ENCODE results near the gene DYNLT2.
"Not testable (repeated sequence)": the region's sequence is repeated elsewhere in the genome, so short reads cannot be mapped to it uniquely, and the experiment has no call there.

The DYNLT2 gene

DNA sequence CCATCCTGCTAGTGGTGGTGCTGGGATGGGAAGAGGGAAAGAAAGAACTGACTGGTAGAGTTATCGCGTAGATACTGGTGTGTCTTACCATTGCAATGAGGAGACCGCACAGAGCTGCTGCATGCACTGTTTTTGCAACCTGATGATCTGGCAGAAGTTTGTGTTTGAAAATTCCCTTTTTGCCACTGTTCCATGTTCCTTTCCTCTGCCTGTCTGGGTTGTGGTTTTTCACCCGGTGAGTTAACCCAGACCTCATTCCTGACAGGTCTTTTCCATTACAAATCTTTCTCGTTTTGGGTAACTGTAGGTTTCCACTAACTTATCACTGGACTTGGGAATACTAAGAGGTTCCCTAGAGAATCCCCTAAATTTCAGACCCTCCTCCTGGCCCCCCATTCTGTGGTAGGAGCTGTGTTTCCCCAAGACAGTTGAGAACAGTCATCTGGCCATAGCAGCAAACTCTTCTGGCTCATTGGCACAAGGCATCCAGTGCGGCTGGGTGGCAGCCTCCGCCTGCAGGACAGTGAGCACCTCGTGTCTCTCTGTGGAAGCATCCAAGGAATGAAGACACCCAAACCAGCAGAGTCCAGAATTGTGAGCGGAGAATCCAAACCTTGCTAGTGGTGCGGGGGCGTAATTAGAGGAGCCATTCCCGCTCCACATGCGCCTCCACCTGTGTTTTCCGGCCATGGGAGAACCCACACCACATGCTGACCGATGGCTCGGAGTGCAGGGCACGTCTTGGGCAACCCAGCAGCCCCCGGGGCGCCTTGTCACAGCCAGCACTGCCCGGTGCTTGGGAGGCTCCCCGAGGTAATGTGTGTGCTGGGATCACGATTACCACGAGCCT is 32.8 kb upstream of the DYNLT2 start:
- DNase-seq (ENCODE audit: low read depth, low spot score), result no peak

DNA sequence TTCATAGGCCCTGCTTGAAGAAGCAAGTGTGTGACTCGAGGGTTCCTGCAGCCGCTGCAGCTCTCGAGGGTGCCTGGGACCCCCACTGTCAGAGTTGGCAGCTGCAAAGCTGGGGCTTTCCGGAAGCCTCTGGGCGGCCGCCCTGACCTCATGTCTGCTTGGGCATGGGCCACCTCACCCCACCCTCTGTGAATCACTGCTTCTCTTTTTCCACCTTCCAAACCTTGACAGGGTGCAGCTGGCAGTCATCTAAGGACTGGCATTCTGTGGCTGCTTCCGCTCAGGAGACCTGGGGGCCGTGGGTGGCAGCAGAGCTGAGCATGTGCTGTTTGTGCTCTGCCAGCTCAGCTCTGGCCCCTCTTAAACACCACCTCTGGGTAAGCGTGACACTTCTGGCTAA is 32.0 kb upstream of the DYNLT2 start:
- DNase-seq (ENCODE audit: low read depth, low spot score), result no peak

DNA sequence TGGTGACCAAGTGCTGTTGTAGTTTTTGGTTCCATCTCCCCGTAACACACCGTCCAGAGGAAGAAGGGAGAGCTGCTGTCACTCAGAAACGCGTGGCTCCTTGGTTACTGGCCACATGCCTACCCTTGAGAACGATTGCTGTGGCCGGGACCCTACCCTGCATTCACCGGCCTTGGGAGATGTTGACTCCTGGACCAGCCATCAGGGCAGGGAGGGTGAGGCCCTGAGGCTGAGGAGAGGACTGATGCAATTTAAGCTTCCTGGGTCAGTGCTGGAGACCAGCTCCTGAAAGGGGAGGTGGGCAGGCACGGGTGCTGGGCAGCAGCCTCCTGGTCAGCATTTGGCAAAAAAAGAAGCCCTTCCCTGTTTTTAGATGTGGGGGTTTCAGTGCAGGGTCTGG is 31.6 kb upstream of the DYNLT2 start:
- no peak for DNase-seq (ENCODE audit: low read depth, low spot score)

DNA sequence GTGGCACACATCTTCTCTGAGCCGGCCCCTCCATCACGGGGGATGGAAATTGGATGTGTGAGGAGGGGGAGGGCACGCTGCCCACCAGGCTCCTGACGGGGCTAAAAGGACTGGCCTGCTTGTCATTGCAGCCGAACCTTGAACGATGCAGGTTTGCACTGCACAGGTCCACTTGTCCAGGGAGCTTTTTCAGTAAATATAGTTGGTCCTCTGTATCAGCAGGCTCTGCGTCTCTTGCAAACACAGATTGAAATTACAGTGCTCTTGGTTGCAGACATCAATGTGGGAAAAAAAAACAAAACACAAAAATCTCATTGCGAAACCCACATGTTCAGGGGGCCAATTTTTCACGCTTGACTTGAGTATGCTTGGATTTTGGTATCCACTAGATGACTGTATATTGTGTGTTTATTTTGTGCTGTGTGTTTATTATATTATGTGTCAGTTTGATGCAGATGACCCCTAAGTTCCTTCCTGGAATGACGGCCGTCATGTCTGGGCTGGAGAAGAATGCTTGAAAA is 29.3 kb upstream of the DYNLT2 start:
- DNase-seq (ENCODE audit: low read depth, low spot score), result no peak

DNA sequence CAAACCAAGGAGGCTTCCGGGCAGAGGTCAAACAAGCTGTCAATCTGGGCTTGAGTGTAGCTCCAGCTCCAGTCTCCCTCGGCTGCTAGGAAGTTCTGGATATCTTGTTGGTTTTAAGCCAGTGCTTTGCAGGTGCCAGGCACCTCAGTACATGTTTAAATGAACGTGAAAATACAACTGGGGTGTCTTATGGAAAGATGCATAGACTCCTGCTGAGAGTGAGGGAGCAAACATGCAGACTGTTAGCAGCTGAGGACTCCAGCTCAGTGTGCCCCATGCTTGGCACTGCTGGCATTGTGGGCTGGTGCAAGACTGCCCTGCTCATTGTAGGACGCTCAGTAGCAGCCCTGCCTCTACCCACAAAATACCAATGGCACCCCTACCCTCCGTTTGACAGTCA is 28.5 kb upstream of the DYNLT2 start:
- no peak for DNase-seq (ENCODE audit: low read depth, low spot score)

DNA sequence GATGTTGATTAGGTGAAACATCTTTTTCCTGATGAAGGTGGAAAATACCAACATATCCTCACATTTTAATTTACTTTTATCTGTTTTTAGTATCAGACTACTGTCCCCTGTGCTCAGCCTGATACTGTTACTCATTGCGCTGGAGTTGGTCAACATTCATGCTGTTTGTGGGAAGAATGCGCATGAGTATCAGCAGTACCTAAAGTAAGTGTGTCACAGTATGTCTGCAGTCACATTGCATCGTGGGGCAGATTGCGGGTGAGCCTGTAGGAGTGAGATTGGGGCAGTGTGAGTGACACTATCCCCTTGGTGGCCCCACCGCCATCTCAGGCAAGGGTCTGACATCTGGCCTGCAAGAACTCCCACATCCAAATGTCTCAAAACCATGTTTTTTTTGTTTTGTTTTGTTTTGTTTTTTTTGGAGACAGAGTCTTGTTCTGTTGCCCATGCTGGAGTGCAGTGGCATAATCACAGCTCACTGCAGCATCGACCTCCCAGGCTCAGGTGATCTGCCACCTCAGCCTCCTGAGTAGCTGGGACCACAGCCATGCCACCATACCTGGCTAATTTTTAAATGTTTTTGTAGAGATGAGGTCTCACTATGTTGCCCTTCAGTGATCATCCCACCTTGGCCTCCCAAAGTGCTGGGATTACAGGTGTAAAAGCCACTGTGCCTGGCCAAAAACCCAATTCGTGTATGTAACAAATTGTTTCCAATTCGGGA is 27.9 kb upstream of the DYNLT2 start:
- DNase-seq (ENCODE audit: low read depth, low spot score), result no peak

DNA sequence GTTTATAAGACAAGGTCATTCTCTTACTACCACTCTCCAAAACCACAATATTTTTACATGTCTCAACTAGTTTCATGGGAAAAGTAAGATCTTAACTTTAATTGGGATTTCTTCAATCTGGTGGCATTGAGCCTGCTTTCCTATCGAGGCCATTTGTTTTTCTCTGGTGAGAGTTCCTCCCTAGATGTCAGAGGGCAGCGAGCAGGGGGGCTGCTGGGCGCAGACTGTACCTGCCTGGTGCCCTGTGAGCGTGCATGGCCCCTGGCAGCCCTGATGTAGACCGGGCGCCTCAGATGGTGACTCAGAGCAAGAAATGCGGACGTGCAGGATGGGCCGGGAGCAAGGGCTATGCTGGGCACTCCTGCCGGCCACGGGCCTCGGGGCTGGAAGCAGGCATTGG is 27.3 kb upstream of the DYNLT2 start:
- DNase-seq (ENCODE audit: low read depth, low spot score), result no peak

DNA sequence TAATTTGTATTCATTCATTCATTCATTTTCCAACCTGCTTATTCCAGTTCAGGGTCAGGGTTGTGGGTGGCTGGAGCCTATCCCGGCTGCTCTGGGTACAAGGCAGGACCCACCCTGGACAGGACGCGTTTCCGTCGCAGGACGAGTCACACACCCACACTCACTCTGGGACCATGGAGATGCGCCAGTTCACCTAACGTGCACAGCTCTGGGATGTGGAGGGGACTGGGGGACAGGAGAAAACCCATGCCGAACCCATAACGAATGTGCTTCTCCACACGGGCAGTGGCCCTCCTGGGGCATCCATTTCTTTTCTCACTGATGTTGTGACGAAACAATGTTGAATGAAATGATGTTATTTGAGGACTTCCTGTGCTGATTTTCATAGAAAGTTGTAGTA is 26.5 kb upstream of the DYNLT2 start:
- DNase-seq (ENCODE audit: low read depth, low spot score), result no peak

DNA sequence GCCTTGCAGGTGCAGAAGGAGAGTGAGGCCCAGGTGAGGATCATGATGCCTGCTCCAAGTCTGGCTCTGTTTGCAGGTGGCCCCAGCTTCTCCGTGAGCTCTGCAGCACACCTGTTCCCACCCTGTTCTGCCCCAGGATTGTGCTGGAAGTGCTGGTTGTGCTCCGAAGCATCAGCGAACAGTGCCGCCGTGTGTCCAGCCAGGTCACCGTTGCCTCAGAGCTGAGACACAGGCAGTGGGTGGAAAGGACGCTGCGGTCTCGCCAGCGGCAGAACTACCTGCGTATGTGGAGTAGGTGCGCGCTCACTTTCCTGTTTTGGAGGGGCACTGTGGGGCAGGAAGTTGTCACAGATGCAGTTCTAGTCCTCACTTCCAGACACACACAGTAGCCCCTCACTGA is 25.0 kb upstream of the DYNLT2 start:
- no peak for DNase-seq (ENCODE audit: low read depth, low spot score)

DNA sequence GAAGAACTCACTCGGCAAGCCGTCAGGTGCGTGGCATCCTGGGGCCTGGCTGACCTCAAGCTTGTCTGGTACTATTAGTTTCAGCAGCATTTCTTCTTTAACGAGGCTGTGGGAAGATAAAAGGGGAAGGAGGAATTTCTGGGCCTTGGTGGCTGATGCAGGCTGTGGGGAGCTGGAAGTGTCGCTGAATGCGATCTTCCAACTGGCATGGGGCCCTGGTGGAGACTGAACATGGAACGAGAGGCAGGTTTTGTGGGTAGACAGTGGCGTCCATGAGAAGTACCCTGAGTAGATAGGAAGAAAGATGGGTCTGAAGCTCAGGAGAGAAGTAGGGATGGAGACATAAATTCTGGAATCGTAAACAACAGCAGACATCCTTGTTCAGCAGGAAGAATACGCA is 23.9 kb upstream of the DYNLT2 start:
- no peak for DNase-seq (ENCODE audit: low read depth, low spot score)

DNA sequence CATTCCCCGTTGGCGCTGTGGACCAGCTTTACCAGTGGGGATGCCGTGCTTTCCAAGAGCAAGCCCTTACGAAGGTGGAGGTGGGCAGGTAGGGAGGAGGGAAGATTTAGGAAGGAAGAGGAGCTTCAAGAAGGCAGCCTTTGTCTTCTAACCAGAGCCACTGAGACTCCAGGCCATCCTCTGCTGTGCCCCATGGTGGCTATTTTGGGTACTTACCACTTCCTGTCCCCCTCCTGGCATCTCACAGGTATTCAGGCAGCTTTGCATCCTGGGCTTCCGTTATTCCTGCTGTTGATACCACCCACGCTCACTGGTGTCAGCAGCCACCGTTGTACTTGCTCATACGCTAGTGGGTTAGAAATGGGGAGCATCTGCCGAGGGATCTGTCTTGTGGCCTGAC is 23.0 kb upstream of the DYNLT2 start:
- DNase-seq (ENCODE audit: low read depth, low spot score), result no peak

DNA sequence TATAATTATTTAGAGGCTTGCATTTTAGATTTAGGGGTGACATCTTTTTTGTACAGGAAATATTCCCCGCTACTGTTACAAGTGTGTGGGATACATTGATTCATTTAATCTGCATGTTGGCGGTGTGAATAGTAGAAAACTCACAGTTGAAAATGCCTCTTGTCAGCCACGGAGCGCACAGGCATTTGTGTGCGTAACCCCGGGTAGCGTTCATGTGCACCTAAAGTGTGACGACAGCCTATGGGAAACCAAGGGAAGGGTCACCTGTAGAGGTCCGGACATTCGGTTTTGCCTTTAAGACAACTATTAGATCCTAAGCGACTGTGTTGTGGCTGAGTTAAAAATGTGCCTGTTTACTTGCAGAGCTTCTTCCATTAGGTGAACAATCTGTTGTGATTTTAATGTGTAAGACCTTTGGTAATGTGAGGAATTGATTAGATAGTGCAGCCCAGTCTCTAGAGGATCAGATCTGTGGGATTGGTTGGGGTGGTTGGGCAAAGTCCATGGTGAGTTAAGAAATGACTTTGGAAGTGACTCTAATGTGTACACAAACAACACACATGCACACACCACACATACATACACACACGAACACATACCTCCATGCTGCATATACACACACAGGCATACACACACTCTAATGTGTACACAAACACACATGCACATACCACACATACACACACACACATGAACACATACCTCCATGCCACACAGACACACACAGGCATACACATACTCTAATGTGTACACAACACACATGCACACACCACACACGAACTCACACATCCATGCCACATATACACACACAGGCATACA is 15.8 kb upstream of the DYNLT2 start:
- no peak for DNase-seq (ENCODE audit: low read depth, low spot score)

DNA sequence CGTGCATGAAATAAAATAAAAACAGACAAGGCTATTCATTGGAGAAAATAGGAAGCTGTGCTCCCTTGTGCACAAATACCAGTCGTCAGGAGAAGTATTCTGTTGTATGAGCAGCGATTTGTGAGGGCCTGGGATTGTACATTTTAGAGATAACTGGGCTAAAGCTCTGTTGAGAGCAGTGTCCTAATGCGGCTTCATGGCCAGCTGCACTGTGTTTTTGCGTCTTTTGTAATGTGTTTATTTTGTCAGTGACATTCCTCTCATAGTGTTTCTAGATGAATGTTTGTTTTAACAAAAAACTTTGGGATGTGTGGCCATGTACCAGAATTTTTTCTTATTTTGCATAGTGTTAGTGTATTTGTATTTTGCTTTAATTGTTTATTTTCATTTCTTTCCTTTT is 14.9 kb upstream of the DYNLT2 start:
- no peak for DNase-seq (ENCODE audit: low read depth, low spot score)

DNA sequence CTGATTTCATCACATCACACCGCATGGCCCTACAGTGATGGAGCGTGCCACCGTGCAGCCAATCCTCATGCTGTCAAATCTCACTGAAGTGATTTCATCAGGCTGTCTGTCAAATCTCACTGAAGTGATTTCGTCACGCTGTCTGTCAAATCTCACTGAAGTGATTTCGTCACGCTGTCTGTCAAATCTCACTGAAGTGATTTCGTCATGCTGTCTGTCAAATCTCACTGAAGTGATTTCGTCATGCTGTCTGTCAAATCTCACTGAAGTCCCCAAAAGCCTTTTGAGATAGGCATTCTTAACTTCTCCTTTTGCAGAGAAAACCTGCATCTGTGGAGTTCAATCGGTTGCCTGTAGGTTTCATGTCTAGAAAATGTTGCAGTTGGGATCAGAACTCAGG is 14.4 kb upstream of the DYNLT2 start:
- not testable (repeated sequence) for DNase-seq (ENCODE audit: low read depth, low spot score)

DNA sequence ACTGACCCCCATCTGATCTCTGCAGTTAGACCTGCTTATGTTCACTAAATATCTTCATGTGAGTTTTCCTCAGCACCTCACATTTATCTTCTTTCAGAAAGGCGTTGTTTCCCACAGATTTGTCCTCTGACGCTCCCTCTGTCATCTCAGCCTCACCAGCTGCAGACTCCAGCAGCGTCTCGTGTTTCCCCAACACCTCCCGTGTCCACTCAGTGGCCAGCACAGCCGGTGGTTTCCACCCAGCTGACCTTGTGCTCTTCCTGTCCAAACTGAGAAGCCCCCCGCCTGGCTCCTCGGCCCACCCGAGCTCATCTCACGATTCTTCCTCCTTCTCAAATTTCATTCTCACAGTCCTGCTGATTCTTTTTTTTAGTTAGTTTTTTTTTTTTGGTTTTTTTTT is 12.5 kb upstream of the DYNLT2 start:
- peak; percentile 67 for DNase-seq (ENCODE audit: low read depth, low spot score)

DNA sequence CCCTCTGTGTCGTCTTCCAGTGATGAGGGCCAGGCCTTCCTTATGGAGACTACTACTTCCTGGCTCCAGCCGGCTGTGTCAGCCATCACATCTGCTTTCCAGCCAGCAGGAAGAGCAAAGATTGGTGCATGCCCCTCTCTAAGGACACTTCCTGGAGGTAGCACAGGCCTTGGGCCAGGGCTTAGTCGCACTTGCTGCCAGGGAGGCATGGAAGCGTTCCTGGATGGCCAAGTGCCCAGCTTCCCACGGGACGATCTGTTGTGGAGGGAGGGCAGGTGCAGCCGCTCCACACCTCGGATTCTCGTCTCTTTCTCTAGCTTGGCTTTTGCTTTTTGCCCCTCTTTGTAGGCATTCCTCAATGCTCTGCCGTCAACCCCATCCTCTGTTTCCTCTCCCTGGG is 11.9 kb upstream of the DYNLT2 start:
- no peak for DNase-seq (ENCODE audit: low read depth, low spot score)

DNA sequence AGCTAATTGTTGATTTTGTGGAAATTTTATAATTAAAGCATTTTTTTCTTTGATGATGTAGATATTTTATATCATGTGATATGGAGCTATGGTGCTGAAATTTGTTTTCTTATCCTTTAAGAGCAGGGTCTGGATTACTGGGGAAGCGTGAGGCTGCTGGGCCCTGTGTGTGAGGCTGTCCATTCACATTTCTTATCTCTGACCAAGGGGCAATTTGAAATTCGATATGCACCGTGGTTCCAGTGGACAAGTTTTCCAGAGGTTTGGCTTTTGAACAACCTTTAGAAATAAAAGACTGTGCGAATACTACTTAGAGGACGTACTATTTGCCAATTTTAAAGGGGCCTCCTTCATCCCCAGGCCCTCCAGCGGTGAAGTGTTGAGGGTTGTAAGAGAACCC is 3.8 kb upstream of the DYNLT2 start:
- DNase-seq (ENCODE audit: low read depth, low spot score), result no peak

DNA sequence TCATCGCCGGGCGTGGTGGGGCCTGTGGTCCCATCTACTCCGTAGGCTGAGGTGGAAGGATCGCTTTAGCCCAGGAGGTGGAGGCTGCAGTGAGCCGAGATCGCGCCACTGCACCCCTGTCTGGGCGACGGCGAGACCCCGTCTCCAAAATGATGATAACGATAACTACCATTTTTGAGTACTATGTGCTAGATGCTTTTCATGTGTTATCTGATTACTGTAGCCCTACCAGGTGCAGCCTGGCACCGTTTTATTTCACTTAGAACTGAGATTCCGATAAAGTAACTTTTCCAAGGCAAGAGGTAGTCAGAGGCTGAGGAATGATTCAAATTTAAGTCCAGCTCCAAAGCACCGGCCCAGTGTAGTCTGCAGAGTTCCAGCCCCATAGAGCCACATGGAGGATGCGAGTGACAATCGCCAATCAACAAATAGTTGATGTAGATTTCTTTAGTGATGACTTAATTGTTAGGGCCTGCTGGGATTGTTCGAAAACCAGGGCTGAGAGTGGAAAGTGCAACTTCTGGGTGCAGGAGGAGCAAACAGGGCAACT is 777 bp upstream of the DYNLT2 start:
- DNase-seq (ENCODE audit: low read depth, low spot score), result no peak

DNA sequence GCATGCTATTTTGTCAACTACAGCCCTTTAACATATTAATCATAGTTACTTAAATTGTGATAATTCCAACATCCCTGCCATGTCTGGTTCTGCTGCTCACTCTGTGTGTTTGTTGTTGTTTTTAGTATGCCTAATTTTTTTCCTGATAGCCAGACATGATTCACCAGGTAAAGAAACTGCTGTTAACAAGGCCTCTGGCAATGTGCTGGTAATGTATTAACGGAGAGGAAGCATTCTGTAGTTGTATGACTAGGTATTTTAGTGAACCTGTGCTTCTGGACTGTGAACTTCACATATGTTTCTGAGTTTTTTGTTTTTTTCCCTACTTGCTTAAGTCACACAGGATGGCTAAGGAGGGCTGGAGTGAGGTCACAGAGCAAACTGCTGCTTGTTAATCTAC is 4.8 kb downstream of the DYNLT2 start:
- no peak for DNase-seq (ENCODE audit: low read depth, low spot score)

DNA sequence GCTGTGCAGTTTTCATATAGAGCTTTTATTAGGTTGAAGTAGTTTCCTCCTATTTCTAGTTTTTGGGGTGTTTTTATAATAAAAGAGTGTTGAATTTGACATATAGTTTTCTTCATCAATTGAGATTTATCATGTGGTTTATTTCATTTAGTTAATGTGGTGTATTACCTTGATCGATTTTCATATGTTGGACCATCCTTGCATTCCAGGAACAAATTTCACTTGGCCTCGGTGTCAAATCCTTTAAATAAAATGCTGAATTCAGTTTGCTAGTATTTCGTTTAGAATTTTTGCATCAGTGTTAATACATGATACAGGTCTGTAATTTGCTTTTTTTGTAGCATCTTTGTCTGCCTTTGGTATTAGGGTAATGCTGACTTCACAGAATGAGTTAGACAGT is 6.0 kb downstream of the DYNLT2 start:
- DNase-seq (ENCODE audit: low read depth, low spot score), result no peak

DNA sequence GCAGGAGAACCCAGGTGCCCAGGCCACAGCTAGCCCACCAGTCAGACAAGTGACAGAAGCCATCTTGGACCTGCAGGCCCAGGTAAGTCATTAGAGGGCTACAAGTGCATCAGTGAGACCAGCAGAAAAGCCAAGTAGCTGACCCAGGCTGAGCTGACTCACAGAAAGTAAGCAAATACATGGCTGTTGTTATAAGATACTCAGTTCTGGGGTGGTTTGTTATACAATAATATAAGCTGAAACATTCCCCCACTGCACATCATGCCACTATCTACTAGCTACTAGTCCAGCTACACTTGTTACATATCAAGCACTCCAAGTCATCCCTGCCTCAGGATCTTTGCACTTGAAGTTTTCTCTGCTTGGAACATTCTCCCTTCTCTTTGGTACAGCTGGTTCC is 10.0 kb downstream of the DYNLT2 start:
- DNase-seq (ENCODE audit: low read depth, low spot score), result no peak

DNA sequence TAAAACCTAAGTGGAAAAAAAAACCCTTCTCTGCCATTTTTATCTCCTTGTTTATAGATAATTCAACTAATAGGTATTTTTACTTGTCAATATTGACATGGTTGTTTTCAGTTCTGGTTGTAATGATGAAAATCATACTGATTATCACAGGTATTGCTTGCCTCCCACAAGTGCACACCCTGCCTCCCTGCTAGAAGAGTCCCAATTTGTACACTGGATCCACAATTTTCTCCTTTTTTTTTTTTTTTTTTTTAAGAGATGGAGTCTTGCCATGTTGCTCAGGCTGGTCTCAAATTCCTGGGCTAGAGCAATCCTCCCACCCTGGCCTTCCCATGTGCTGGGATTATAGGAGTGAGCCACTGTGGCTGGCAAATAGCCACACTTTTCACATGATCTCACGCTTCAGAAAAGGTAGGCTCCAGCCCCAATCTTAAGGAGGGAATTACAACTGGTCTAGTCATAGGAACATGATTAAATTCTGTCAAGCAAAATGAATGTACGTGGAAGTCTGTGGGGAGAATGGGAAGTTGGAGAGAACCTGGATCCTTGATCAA is 12.3 kb downstream of the DYNLT2 start:
- DNase-seq (ENCODE audit: low read depth, low spot score), result no peak
